Left renal cortex interstitium (tissue), 4 donors: Measurements from ENCODE around the gene PLA2G2E. TPM values are rescaled to one million over a fixed set of nuclear protein-coding genes. Genes with fewer than 3 reads are reported as not detected.

Source experiments
- DNase-seq, 4 donors: peaks; one replicate each; pipeline ENCODE4 v3.0.0-alpha.2; 2013; ENCODE audit warnings: low read depth in 4 of 4, low spot score in 2 of 4, missing footprints in 1 of 4
- polyA plus RNA-seq, 4 donors: library from polyadenylated mRNA; unstranded; fragments of 120-200 nt; gene quantifications; one replicate each; pipeline ENCODE4 v1.2.1, GENCODE V29; 2013; ENCODE audit not compliant: insufficient read length in 4 of 4

The PLA2G2E gene
- polyA plus RNA-seq = not detected

GRCh38 chr1:19923137-19923952 lies at the start of gene PLA2G2E:
TSS of gene PLA2G2E (minus strand) at chr1:19923617. CDS start at chr1:19923559, 58 bp downstream.
- no peak for DNase-seq

- DNase-seq = no peak
Observed at GRCh38 chr1:19971664-19972063, 48.2 kb upstream of the PLA2G2E start.

DNA sequence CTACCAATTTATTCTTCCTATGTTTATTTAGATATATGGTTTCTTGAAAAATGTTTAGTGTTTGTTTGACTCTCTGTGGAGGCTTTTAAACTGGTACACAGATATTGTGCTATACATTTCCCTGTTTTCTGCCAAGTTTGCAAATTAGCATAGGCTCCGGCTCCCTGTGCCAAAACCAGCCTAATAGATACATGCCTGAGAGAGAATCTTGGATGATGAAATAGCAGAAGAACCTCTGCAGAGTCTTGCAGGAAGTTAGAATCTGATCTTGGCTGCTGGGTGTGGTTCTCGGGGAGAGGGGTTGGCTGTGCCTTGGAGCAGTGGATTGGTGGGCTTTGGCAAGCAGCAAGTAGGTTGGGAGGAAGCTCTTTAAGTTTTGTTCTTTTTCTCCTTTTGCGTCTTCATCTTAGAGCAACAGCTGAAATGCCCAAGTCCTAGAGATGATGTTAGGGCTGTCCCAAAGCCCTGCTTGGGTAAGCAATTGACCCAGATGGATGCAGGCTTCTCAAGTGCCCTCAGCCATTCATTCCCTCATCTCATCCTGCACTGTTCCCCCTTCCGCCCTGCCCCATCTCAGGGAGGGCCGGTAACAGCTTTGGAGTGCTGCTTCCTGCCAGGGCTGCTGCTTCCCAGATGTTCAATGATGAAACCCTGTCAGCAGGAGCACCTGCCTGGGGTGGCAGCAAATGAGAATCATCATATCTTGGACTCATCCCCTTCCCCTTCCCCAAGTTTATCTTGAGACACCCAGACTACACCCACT lies 46.7 kb upstream of the PLA2G2E start:
- no peak for DNase-seq

DNA sequence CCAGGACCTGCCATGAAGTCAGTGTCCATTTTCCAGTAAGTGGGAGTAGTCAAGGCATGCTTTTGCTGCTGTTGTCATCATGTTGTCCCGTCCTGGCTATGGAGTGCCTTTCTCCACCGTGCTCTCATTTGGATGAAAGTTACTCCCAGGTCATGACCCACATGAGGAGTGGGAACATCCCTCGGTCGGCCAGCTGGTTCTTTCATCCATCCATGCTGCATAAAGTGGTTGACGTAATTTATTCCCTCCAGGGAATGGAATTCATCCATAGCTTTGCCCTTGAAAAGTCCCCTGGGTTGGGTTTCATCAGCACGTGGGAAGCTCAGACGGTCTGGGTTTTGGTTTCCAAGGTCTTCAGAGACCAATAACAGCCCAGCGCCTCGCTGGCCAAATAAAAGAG lies 44.4 kb upstream of the PLA2G2E start:
- DNase-seq = peak; percentile 32 to 54 (median 43)

DNA sequence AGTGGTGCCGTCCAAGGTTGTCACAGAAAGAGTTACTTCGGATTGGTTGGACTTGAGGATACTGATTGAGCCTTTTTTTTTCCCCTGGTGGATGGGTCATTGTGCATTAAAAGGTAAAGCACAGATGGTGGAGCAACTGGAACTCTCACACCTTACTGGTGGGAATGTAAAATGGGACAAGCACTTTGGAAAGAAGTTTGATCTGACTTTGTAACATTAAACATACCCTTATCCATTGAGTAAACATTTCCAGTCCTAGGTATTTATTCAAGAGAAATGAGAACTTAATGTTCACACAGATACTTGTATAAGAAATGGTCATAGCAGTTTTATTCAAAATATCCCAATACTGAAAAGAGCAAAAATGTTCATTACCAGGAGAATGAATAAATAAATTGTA lies 41.1 kb upstream of the PLA2G2E start:
- no peak for DNase-seq

DNA sequence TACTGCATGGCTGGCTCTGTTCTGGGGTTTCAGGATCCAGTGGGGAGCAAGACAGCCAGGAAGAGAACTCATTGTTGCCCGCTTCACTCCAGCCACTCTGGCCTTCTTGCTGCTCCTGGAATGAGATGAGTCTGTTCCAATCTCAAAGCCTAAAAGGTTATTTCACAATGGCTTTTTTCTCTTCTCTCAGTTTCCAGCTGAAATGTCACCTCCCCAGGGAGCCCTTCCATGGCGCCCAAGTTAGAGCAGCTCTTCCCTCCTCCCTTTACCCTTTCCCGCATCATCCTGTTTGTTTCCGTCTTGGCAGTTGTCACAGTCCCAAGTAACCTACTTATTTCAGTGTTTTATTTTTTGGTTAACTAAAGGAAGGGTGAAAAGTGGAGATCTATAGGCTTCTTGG lies 40.2 kb upstream of the PLA2G2E start:
- DNase-seq = no peak

DNA sequence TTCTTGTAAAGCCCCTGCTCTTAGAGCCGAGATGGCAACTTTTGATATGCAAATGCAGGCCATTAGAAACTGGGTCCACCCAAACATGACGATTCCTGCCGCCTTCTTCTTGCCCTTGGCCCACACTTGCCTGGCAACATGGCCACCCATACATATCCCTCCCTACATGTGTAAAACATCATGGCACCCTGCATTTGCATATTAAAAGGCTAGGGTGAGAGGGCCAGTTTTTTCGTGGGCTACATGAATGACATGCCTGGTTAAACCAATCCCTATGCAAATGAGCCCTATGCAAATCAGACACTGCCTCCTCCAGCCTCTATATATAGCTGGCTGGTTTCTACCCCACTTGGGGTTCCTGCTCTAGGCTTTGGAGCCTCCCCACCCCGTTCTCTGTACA lies 37.2 kb upstream of the PLA2G2E start:
- no peak for DNase-seq

GRCh38 chr1:19957779-19958178 lies 34.4 kb upstream of the PLA2G2E start:
- no peak for DNase-seq

DNA sequence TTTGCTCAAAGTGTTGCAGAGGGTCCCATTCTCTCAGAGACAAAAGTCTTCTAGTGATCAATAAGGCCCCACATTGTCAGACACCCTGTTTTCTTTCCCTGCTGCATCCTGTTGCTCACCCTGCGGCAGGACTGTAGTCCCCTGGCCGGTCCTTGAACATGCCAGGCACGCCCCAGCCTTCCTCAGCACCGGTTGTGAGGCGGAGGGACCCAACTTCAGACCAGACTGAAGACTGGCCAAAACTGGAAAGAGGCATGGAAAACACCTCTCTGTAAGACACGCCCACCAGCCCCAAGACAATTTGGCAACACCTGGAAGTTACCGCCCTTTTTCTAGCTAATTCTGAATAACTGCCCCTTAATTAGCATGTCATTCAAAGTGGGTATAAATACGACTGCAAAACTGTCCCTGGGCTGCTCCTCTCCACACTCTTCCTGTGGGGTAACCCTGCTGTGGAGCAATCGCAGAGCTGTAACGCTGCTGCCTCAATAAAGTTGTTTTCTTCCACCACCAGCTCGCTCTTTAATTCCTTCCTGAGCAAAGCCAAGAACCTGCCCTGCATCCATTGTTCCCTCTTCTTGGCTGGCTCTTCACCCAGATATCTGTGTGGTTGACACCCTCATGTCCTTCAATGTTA lies 32.2 kb upstream of the PLA2G2E start:
- DNase-seq = no peak

- no peak for DNase-seq
Observed at GRCh38 chr1:19954059-19954458, 30.6 kb upstream of the PLA2G2E start.

DNA sequence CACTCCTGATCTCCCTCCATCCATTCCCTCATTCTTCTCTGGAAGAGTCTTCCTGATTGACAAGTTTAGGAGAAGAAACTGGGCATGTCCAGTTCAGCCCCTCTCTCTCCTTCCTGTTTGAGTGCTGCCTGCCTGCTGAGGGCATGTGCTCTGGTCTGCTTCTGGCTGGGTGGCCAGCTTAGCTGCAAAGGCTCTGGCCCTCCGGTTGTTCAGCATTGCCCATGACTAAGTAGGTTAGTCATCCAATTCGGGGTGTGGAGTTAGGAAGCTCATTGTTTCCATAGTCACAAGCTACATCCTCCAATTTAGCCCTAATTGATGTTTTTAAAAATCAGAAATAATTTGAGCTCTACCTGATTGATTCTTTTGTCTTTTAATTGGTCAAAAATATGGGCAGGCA lies 25.6 kb upstream of the PLA2G2E start:
- DNase-seq = no peak

DNA sequence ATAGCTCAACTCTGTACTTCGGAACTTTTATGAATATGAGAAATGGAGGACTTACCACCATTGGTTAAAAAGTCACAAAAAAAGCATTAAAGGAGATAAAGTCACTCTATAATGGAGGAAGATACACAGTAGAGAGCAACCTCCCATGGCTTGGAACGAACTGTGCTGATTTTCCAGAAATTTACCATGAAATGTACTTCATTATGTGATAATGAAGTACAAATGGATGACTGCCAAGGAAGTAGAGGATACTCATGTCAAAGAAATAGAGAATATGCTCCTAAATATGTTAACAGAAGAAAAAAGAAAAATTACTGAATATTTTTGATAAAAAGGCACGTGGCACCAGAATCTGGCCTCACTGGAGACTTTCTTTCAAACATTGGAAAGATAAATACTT lies 23.6 kb upstream of the PLA2G2E start:
- DNase-seq = no peak

GRCh38 chr1:19946331-19946751 lies 22.9 kb upstream of the PLA2G2E start:
- no peak for DNase-seq

GRCh38 chr1:19945914-19946313 lies 22.5 kb upstream of the PLA2G2E start:
- no peak for DNase-seq

DNA sequence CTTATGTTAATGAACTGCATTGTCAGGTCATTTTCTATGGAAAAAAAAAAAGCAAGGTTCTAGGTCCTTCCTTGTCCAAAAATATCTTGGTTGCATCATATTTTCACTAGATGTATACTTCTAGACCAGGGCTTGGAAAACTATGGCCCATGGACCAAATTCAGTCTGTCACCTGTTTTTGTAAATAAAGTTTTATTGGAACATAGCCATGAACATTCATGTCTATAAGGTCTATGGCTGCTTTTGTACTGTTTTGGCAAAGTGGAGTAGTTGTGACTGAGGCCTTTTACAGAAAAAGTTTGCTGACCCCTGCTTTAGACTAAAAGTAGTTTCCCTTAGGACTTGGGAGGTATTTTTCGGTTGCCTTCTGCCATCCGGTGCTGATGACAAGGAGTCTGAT lies 19.2 kb upstream of the PLA2G2E start:
- no peak for DNase-seq

GRCh38 chr1:19942088-19942487 lies 18.7 kb upstream of the PLA2G2E start:
- no peak for DNase-seq

DNA sequence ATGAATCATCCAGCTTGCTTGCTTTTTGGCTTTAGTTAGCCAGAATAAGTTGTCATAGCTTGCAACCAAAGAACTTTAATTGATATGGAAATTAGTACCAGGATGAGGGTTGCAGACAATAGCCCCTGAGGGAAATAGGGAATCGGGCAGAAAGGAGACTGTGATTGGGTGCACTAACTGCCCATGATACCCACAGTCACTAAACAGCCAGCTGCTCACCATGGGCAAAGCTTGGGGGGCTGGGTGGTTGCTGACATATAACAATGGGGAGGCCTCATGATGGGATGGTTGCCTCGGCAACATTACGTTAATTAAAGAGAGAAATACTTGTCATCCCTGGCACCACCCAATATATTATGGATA lies 17.8 kb upstream of the PLA2G2E start:
- DNase-seq = no peak

- no peak for DNase-seq
Observed at GRCh38 chr1:19940486-19941205, 17.2 kb upstream of the PLA2G2E start.

DNA sequence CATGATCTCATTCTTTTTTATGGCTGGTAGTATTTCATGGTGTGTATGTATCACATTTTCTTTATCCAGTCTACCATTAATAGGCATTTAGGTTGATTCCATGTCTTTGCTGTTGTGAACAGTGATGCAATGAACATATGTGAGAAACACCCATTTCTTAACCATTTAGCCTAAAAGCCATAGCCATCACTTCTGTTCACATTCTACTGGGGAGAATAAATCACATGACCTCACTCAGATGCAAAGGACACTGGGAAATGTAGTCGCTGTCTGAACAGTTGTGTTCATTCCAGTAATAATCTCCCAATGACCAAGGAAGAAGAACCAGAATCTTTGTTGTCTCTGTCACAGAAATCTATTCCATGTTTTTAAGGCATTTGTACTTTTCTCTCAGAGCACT lies 15.1 kb upstream of the PLA2G2E start:
- DNase-seq = no peak

GRCh38 chr1:19936061-19936750 lies 12.8 kb upstream of the PLA2G2E start:
- DNase-seq = no peak
